Kidney epithelial cell (primary cell): ENCODE data around the gene FSTL5. TPM values are rescaled to one million over a fixed set of nuclear protein-coding genes. Genes with fewer than 3 reads are reported as not detected.

Source experiments
- DNase-seq: peaks from one replicate; pipeline ENCODE4 v3.0.0-alpha.2; 2010; ENCODE audit warnings: low read depth
- H3K27me3 ChIP-seq: 2 replicates; pipeline ENCODE4 v1.6.0; 2011; ENCODE audit warnings: low read length; ENCODE audit not compliant: control insufficient read depth, insufficient read depth
- H3K36me3 ChIP-seq: 2 replicates; pipeline ENCODE4 v1.5.1; 2011; ENCODE audit warnings: low read length; ENCODE audit not compliant: control insufficient read depth, insufficient read depth
- H3K4me3 ChIP-seq: 2 replicates; pipeline ENCODE4 v1.5.1; 2011; ENCODE audit warnings: low read depth, mild to moderate bottlenecking, control low read depth, low read length
- total RNA-seq: library from RNA; depleted of rRNA; stranded (reverse); fragments of >200 nt; gene quantifications from 2 replicates; pipeline ENCODE4 v1.2.3, GENCODE V29; 2015
- TF ChIP-seq, protein P1 (sequence below): IDR thresholded peaks from 2 replicates; pipeline ENCODE4 v1.5.1; 2011; ENCODE audit warnings: mild to moderate bottlenecking, moderate library complexity, low read length, control low read depth, inconsistent platforms; ENCODE audit not compliant: insufficient read depth, poor library complexity, severe bottlenecking

FSTL5 gene
- total RNA-seq, 1 donor from 2014 or later = not detected

GRCh38 chr4:161850631-161851030 lies 313.2 kb downstream of the FSTL5 start:
- TF ChIP-seq, protein P1, sequence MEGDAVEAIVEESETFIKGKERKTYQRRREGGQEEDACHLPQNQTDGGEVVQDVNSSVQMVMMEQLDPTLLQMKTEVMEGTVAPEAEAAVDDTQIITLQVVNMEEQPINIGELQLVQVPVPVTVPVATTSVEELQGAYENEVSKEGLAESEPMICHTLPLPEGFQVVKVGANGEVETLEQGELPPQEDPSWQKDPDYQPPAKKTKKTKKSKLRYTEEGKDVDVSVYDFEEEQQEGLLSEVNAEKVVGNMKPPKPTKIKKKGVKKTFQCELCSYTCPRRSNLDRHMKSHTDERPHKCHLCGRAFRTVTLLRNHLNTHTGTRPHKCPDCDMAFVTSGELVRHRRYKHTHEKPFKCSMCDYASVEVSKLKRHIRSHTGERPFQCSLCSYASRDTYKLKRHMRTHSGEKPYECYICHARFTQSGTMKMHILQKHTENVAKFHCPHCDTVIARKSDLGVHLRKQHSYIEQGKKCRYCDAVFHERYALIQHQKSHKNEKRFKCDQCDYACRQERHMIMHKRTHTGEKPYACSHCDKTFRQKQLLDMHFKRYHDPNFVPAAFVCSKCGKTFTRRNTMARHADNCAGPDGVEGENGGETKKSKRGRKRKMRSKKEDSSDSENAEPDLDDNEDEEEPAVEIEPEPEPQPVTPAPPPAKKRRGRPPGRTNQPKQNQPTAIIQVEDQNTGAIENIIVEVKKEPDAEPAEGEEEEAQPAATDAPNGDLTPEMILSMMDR = no peak
- no peak for DNase-seq
- Histone ChIP-seq H3K27me3 (no peaks in the 10 kb centered on the region), H3K36me3 (no peaks in the 10 kb centered on the region), H3K4me3 (no peak overlapping the region)

- H3K27me3 ChIP-seq = no peaks in the 10 kb centered on the region
- TF ChIP-seq, protein P1 = no peak
- no peaks in the 10 kb centered on the region for H3K36me3 ChIP-seq
- no peak overlapping the region for H3K4me3 ChIP-seq
- DNase-seq = no peak
Observed at GRCh38 chr4:161841759-161842158, 322.0 kb downstream of the FSTL5 start.

DNA sequence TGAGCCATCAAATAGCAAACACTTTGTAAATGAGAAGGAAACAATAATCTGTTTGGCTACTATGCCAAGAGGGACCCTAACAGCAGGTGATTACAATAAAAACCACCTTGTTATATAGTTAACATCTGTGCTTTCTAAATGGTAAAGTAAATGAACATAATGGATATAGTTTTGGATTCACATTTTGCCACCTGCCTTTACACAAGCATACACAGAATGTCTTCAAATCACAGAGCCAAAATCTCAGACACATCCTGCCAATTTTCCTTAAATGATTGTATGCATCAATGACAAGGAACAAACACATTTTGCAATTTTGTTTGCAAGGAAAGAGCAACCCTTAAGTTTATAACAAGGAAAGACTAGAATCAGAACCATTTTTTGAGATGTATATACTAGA lies 334.2 kb downstream of the FSTL5 start:
- TF ChIP-seq, protein P1 = no peak
- H3K4me3 ChIP-seq = no peak overlapping the region
- no peaks in the 10 kb centered on the region for H3K27me3 ChIP-seq
- no peaks in the 10 kb centered on the region for H3K36me3 ChIP-seq
- no peak for DNase-seq

DNA sequence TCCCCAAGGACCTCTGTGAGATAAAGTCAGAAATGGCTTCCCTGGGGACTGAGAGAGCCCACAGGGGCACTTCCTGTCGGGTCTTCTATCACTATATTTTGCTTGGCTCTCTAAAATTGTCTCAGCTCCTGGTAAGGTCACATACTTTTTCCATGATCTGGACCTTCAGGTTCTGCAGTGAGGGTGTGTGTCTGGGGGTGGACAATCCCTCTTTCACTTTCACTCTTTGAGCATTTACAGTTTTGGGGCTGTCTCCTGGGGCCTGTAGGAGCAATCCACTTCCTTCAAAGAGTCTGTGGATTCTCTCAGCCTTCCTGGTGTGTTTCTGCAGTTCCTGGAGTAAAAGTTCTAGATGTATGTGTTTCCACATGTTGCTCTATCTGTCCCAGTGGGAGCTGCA lies 335.7 kb downstream of the FSTL5 start:
- H3K4me3 ChIP-seq = no peak overlapping the region
- H3K36me3 ChIP-seq = no peaks in the 10 kb centered on the region
- TF ChIP-seq, protein P1 = no peak
- no peak for DNase-seq
- H3K27me3 ChIP-seq = no peaks in the 10 kb centered on the region

DNA sequence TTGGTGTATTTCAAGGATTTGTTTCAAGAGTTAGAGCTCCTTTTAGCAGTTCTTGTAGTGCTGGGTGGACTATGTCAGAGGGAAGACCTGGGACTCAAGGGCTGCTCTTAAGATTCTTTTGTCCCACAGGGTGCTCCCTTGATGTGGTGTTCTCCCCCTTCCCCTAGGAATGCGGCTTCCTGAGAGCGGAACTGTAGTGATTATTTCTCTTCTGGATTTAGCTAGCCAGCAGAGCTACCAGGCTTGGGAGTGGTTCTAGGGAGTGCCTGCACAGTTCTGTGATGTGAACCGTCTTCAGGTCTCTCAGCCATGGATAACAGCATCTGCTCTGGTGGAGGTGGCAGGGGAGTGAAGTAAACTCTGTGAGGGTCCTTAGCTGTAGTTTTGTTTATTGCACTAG lies 336.8 kb downstream of the FSTL5 start:
- Histone ChIP-seq H3K27me3 (no peaks in the 10 kb centered on the region), H3K36me3 (no peaks in the 10 kb centered on the region), H3K4me3 (no peak overlapping the region)
- DNase-seq = no peak
- TF ChIP-seq, protein P1 = no peak

GRCh38 chr4:161823450-161823849 lies 340.4 kb downstream of the FSTL5 start:
- DNase-seq = no peak
- Histone ChIP-seq H3K27me3 (no peaks in the 10 kb centered on the region), H3K36me3 (no peaks in the 10 kb centered on the region), H3K4me3 (no peak overlapping the region)
- TF ChIP-seq, protein P1 = no peak
